Measurements from ENCODE around the gene IQCN. TPM values are rescaled to one million over a fixed set of nuclear protein-coding genes. Genes with fewer than 3 reads are reported as not detected.

IQCN gene
- total and polyA plus RNA-seq, 2 of the 4 experiments (the other 2 are of a cell fraction): 0.18 to 0.67 TPM

DNA sequence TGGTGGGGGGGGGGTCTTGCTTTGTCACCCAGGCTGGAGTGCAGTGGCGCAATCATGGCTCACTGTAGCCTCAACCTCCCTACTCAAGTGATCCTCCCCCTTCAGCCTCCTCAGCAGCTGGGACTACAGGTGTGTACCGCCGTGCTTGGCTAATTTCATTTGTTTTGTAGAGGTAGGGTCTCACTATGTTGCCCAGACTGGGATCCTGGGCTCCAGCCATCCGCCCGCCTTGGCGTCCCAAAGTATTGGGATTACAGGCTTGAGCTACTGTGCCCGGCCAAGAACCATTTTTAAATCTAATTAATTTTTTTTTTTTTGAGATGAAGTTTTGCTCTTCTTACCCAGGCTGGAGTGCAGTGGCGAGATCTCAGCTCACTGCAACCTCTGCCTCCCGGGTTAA is 25.4 kb upstream of the IQCN start:
- H3K9me3 ChIP-seq (ENCODE audit: control insufficient read depth, insufficient read depth, low read length): no peaks in the 10 kb centered on the region
- dilution Hi-C loops (cut with HindIII; ENCODE audit: low sequenced_read_pairs, unreplicated experiment) (no loop called here), in situ Hi-C loops (cut with MboI; ENCODE audit: low sequenced_read_pairs) (no loop called here), intact Hi-C loops (cut with micrococcal nuclease) (no loop called here)
- H2AK9ac ChIP-seq (replicated peaks; ENCODE audit: low read depth, low read length, poor library complexity): no peak overlapping the region
- H3K4me2 ChIP-seq (ENCODE audit: low read depth, low read length): no peak overlapping the region
- no peak overlapping the region for H2BK120ac ChIP-seq (ENCODE audit: low read depth, low read length)
- CTCF ChIA-PET: interaction anchor here (0.6 to 0.7 kb wide), 2 partner anchors 22 to 28 kb away, joined by 3 to 5 read pairs; no protein-coding TSS in a partner anchor
- no peaks in the 10 kb centered on the region for H4K20me1 ChIP-seq (ENCODE audit: insufficient read depth, low read length)
- H2BK20ac ChIP-seq (ENCODE audit: low read depth, low read length): no peak overlapping the region
- WGBS, 2 experiments (ENCODE audit: extremely low coverage in 2 of 2, insufficient read length in 1 of 2): 67% methylated on average over 1 of the region's 9 CpGs; no CpG with 5 or more reads in 1 of the 2 experiments
- DNase-seq (no peak), ATAC-seq (ENCODE audit: low read depth) (no peak)
- H3K27me3 ChIP-seq (ENCODE audit: control insufficient read depth, insufficient read depth, low read length): no peaks in the 10 kb centered on the region
- no peak overlapping the region for H2BK5ac ChIP-seq (ENCODE audit: low read depth, low read length, poor library complexity, severe bottlenecking)
- POLR2A ChIA-PET (ENCODE audit: unreplicated experiment): interaction anchor here (0.6 kb wide), 1 partner anchor 20 kb away, joined by 30 read pairs; no protein-coding TSS in a partner anchor
- BruUV-seq (replicated peaks): no TSS peak
- H3K18ac ChIP-seq (ENCODE audit: low read depth, low read length): no peak overlapping the region
- no peak overlapping the region for H3K23ac ChIP-seq (ENCODE audit: low read depth, low read length)
- no peak overlapping the region for H2BK15ac ChIP-seq (ENCODE audit: low read depth, low read length)
- H2AFZ ChIP-seq (replicated peaks; ENCODE audit: low read length, poor library complexity): no peak overlapping the region
- H3K79me1 ChIP-seq (ENCODE audit: low read depth in 1 of 2, low read length in 2 of 2): peaks cover 0 to 14% of the 10 kb centered on the region in 2 experiments; a peak in 2 of 4 replicates
- peaks cover 23% of the 10 kb centered on the region; the same call in 1 of the 2 replicates for H3K9me1 ChIP-seq (ENCODE audit: insufficient read depth, low read length)
- H4K5ac ChIP-seq (ENCODE audit: low read depth, low read length): no peak overlapping the region
- H3K14ac ChIP-seq (replicated peaks; ENCODE audit: low read depth, low read length): no peak overlapping the region
- H4K8ac ChIP-seq (ENCODE audit: low read depth in 2 of 2, low read length in 2 of 2): no peak overlapping the region
- H3K9ac ChIP-seq (ENCODE audit: low read depth, low read length): no peak overlapping the region
- H3K4me1 ChIP-seq (ENCODE audit: control insufficient read depth, insufficient read depth, low read length): peaks cover 19% of the 10 kb centered on the region
- H3K4ac ChIP-seq (ENCODE audit: low read depth, low read length): no peak overlapping the region
- no peak overlapping the region for H3K27ac ChIP-seq (ENCODE audit: insufficient read depth, low read length)
- H4K91ac ChIP-seq (ENCODE audit: insufficient read depth, low read depth, low read length): no peak overlapping the region
- no peak overlapping the region for H3K56ac ChIP-seq (ENCODE audit: extremely low read depth, insufficient read depth, low read length)
- no peak overlapping the region; the same call in 1 of the 2 replicates for H2AK5ac ChIP-seq (ENCODE audit: low read depth, low read length)
- H3K36me3 ChIP-seq (ENCODE audit: control insufficient read depth, insufficient read depth, low read length): no peaks in the 10 kb centered on the region
- no peak overlapping the region for H3K4me3 ChIP-seq (ENCODE audit: insufficient read depth, low read depth, low read length)
- TF ChIP-seq FOS (IDR thresholded peaks at IDR 0.05; ENCODE audit: low read depth, low read length) (no peak), MAZ (IDR thresholded peaks at IDR 0.05; ENCODE audit: borderline replicate concordance, low read depth, low read length) (no peak), MXI1 (IDR thresholded peaks at IDR 0.05; ENCODE audit: borderline replicate concordance, low read depth, low read length) (no peak), CHD1 (IDR thresholded peaks at IDR 0.05; ENCODE audit: low read depth, low read length) (no peak), SMC3 (IDR thresholded peaks at IDR 0.05; ENCODE audit: low read depth, low read length) (no peak), BHLHE40 (IDR thresholded peaks at IDR 0.05; ENCODE audit: low read depth, low read length) (no peak), NFE2L2 (IDR thresholded peaks at IDR 0.05; ENCODE audit: low read depth, low read length) (no peak), RFX5 (IDR thresholded peaks at IDR 0.05; ENCODE audit: low read depth, low read length) (no peak), MAFK (IDR thresholded peaks at IDR 0.05; ENCODE audit: low read depth, low read length) (no peak), POLR2A (IDR thresholded peaks at IDR 0.05; ENCODE audit: low read depth, low read length) (no peak), RAD21 (IDR thresholded peaks at IDR 0.05; ENCODE audit: low read length) (no peak), CEBPB (IDR thresholded peaks at IDR 0.05; ENCODE audit: low read depth, low read length) (no peak), RCOR1 (IDR thresholded peaks at IDR 0.05; ENCODE audit: insufficient replicate concordance, low read length) (no peak)
- TF ChIP-seq, protein P1, sequence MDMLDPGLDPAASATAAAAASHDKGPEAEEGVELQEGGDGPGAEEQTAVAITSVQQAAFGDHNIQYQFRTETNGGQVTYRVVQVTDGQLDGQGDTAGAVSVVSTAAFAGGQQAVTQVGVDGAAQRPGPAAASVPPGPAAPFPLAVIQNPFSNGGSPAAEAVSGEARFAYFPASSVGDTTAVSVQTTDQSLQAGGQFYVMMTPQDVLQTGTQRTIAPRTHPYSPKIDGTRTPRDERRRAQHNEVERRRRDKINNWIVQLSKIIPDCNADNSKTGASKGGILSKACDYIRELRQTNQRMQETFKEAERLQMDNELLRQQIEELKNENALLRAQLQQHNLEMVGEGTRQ (IDR thresholded peaks at IDR 0.05; ENCODE audit: low read depth, low read length): no peak
- TF ChIP-seq, protein P2, sequence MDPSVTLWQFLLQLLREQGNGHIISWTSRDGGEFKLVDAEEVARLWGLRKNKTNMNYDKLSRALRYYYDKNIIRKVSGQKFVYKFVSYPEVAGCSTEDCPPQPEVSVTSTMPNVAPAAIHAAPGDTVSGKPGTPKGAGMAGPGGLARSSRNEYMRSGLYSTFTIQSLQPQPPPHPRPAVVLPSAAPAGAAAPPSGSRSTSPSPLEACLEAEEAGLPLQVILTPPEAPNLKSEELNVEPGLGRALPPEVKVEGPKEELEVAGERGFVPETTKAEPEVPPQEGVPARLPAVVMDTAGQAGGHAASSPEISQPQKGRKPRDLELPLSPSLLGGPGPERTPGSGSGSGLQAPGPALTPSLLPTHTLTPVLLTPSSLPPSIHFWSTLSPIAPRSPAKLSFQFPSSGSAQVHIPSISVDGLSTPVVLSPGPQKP (IDR thresholded peaks at IDR 0.05; ENCODE audit: borderline replicate concordance, low read depth, low read length): no peak
- TF ChIP-seq, protein P3, sequence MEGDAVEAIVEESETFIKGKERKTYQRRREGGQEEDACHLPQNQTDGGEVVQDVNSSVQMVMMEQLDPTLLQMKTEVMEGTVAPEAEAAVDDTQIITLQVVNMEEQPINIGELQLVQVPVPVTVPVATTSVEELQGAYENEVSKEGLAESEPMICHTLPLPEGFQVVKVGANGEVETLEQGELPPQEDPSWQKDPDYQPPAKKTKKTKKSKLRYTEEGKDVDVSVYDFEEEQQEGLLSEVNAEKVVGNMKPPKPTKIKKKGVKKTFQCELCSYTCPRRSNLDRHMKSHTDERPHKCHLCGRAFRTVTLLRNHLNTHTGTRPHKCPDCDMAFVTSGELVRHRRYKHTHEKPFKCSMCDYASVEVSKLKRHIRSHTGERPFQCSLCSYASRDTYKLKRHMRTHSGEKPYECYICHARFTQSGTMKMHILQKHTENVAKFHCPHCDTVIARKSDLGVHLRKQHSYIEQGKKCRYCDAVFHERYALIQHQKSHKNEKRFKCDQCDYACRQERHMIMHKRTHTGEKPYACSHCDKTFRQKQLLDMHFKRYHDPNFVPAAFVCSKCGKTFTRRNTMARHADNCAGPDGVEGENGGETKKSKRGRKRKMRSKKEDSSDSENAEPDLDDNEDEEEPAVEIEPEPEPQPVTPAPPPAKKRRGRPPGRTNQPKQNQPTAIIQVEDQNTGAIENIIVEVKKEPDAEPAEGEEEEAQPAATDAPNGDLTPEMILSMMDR (conservative IDR thresholded peaks at IDR 0.05; ENCODE audit: low read depth, low read length): no peak

Data from IMR-90 (cell line).